H1 (cell line): ENCODE results near the gene MAPRE2. TPM values are rescaled to one million over a fixed set of nuclear protein-coding genes. Genes with fewer than 3 reads are reported as not detected.
A peak's percentile ranks its signal among the peaks of the same experiment; 100 is the strongest.

ENCODE experiments used
- CTCF ChIA-PET: fragments of 300-600 bp; sonication (Branson Sonifier 250); formaldehyde crosslinking; loops from one replicate; lab custom pipeline; 2021; ENCODE audit not compliant: partially characterized antibody; lab: Charles Lee
- POLR2A ChIA-PET: fragments of 300-600 bp; sonication (Branson Sonifier 250); formaldehyde crosslinking; loops from one replicate; lab custom pipeline; 2021; ENCODE audit warnings: inconsistent platforms; ENCODE audit not compliant: partially characterized antibody; lab: Charles Lee
- DNase-seq, 2 experiments: peaks; one replicate each; pipeline versions ENCODE4 v3.0.0 to v3.0.0-alpha.2; 2010 to 2022; ENCODE audit warnings: low spot score in 2 of 2, low read depth in 1 of 2, mixed read lengths in 1 of 2
- FAIRE-seq: peaks from 2 replicates; lab custom pipeline; 2011; peaks lifted over from hg19 to GRCh38; lab: Jason Lieb, UNC
- H2AFZ ChIP-seq: 2 replicates; pipeline ENCODE4 v1.8.1; 2012; ENCODE audit warnings: low read length, inconsistent platforms
- H2AK5ac ChIP-seq: 2 replicates; pipeline ENCODE4 v1.6.1; 2013; ENCODE audit warnings: low read depth, low read length
- H2BK120ac ChIP-seq: replicated peaks from 2 replicates; pipeline ENCODE3; 2013; ENCODE audit warnings: low read depth, low read length, inconsistent platforms
- H2BK12ac ChIP-seq: 2 replicates; pipeline ENCODE4 v1.6.1; 2013; ENCODE audit warnings: low read depth, low read length
- H2BK15ac ChIP-seq: 2 replicates; pipeline ENCODE4 v1.6.1; 2013; ENCODE audit warnings: low read length
- H2BK20ac ChIP-seq: 2 replicates; pipeline ENCODE4 v1.6.1; 2013; ENCODE audit warnings: low read length
- H2BK5ac ChIP-seq: 2 replicates; pipeline ENCODE4 v1.6.1; 2013; ENCODE audit warnings: low read depth, low read length
- H3K14ac ChIP-seq: 2 replicates; pipeline ENCODE4 v1.6.1; 2013; ENCODE audit warnings: inconsistent platforms; ENCODE audit not compliant: insufficient read length
- H3K18ac ChIP-seq: 2 replicates; pipeline ENCODE4 v1.6.1; 2013; ENCODE audit warnings: low read length; ENCODE audit errors: extremely low read depth
- H3K23ac ChIP-seq: 2 replicates; pipeline ENCODE4 v1.6.1; 2013; ENCODE audit warnings: inconsistent platforms; ENCODE audit not compliant: insufficient read length
- H3K23me2 ChIP-seq: 2 replicates; pipeline ENCODE4 v1.6.1; 2013; ENCODE audit warnings: low read depth, low read length
- H3K27ac ChIP-seq: 2 replicates; pipeline ENCODE4 v1.6.1; 2011; ENCODE audit warnings: low read depth, low read length, inconsistent platforms
- H3K27me3 ChIP-seq, 4 experiments: replicated peaks in 1 of 4; 1 replicate in 1 of 4; 2 replicates in 3 of 4; pipeline versions ENCODE4 v1.6.1 to v1.8.1; 2011 to 2013; ENCODE audit warnings: low read length in 3 of 4, mild to moderate bottlenecking in 3 of 4, inconsistent platforms in 2 of 4, mixed read lengths in 2 of 4, moderate library complexity in 1 of 4; ENCODE audit not compliant: control insufficient read depth in 3 of 4, insufficient read depth in 3 of 4; ENCODE audit errors: extremely low read depth in 1 of 4
- H3K36me3 ChIP-seq, 4 experiments: 2 replicates each; pipeline versions ENCODE4 v1.6.1 to v1.8.1; 2011 to 2013; ENCODE audit warnings: mild to moderate bottlenecking in 4 of 4, low read length in 3 of 4, moderate library complexity in 2 of 4, control low read depth in 1 of 4, inconsistent platforms in 1 of 4; ENCODE audit not compliant: insufficient read depth in 4 of 4, control insufficient read depth in 2 of 4
- H3K4ac ChIP-seq: replicated peaks from 2 replicates; pipeline ENCODE3; 2013; ENCODE audit warnings: low read length, low read depth, mixed read lengths, inconsistent platforms; ENCODE audit not compliant: insufficient read length
- H3K4me1 ChIP-seq, 4 experiments: replicated peaks in 1 of 4; 1 replicate in 1 of 4; 2 replicates in 3 of 4; pipeline versions ENCODE4 v1.6.1 to v1.8.1; 2011 to 2013; ENCODE audit warnings: low read length in 3 of 4, inconsistent platforms in 2 of 4, mixed read lengths in 1 of 4; ENCODE audit not compliant: insufficient read depth in 4 of 4, control insufficient read depth in 3 of 4
- H3K4me2 ChIP-seq, 2 experiments: 2 replicates each; pipeline versions ENCODE4 v1.6.1 to v1.8.1; 2011 to 2013; ENCODE audit warnings: low read depth in 2 of 2, low read length in 2 of 2, control low read depth in 1 of 2, inconsistent platforms in 1 of 2, mild to moderate bottlenecking in 1 of 2; ENCODE audit not compliant: insufficient read depth in 1 of 2
- H3K4me3 ChIP-seq, 4 experiments: fragments of 200-600, 300-600 bp in 1 of 4; sonication (generic), shearing (Covaris generic), sonication (Bioruptor Twin) in 1 of 4; 2 replicates each; pipeline versions ENCODE4 v1.5.1 to v1.8.1; 2011 to 2016; ENCODE audit warnings: low read length in 4 of 4, low read depth in 3 of 4, control low read depth in 2 of 4, inconsistent platforms in 2 of 4, mild to moderate bottlenecking in 2 of 4, mixed read lengths in 1 of 4, moderate library complexity in 1 of 4; ENCODE audit not compliant: insufficient read depth in 2 of 4; ENCODE audit errors: extremely low read depth in 1 of 4
- H3K56ac ChIP-seq: replicated peaks from 2 replicates; pipeline ENCODE3; 2013; ENCODE audit warnings: low read depth, mild to moderate bottlenecking, mixed read lengths, low read length, inconsistent platforms; ENCODE audit not compliant: insufficient read length
- H3K79me1 ChIP-seq: 2 replicates; pipeline ENCODE4 v1.6.1; 2013; ENCODE audit warnings: low read depth, low read length, control low read depth
- H3K79me2 ChIP-seq, 2 experiments: 2 replicates each; pipeline versions ENCODE4 v1.6.1 to v1.8.1; 2012 to 2013; ENCODE audit warnings: low read length in 2 of 2, mild to moderate bottlenecking in 2 of 2, inconsistent platforms in 1 of 2; ENCODE audit not compliant: insufficient read depth in 2 of 2, control insufficient read depth in 1 of 2
- H3K9ac ChIP-seq, 4 experiments: replicated peaks in 1 of 4; 1 replicate in 1 of 4; 2 replicates in 3 of 4; pipeline versions ENCODE4 v1.6.1 to v1.8.1; 2011 to 2013; ENCODE audit warnings: low read depth in 3 of 4, low read length in 3 of 4, control low read depth in 2 of 4, mild to moderate bottlenecking in 2 of 4, moderate library complexity in 2 of 4, inconsistent platforms in 1 of 4; ENCODE audit errors: extremely low read depth in 1 of 4
- H3K9me3 ChIP-seq, 2 experiments: 2 replicates each; pipeline versions ENCODE4 v1.6.1 to v1.8.1; 2012 to 2013; ENCODE audit warnings: mild to moderate bottlenecking in 2 of 2, moderate library complexity in 2 of 2, control low read depth in 1 of 2, inconsistent platforms in 1 of 2, low read depth in 1 of 2, low read length in 1 of 2, mixed read lengths in 1 of 2; ENCODE audit not compliant: insufficient read depth in 2 of 2
- H4K20me1 ChIP-seq, 2 experiments: replicated peaks in 1 of 2; 2 replicates each; pipeline versions ENCODE3 to v1.8.1; 2011 to 2013; ENCODE audit warnings: inconsistent platforms in 2 of 2, low read length in 2 of 2, mild to moderate bottlenecking in 1 of 2; ENCODE audit not compliant: insufficient read depth in 2 of 2, control insufficient read depth in 1 of 2
- H4K5ac ChIP-seq: 2 replicates; pipeline ENCODE4 v1.6.1; 2013; ENCODE audit warnings: low read length, low read depth, mixed read lengths, inconsistent platforms; ENCODE audit not compliant: insufficient read length
- H4K8ac ChIP-seq: 2 replicates; pipeline ENCODE4 v1.8.0; 2013; ENCODE audit warnings: mild to moderate bottlenecking, moderate library complexity, low read length, inconsistent platforms; ENCODE audit not compliant: insufficient read depth; ENCODE audit errors: extremely low read depth
- H4K91ac ChIP-seq: replicated peaks from 2 replicates; pipeline ENCODE3; 2013; ENCODE audit warnings: low read length, mixed read lengths, inconsistent platforms; ENCODE audit not compliant: insufficient read length
- BCL11A ChIP-seq, 2 experiments: IDR thresholded peaks; one replicate each; pipeline ENCODE4 v1.6.1; 2011; ENCODE audit warnings: low read depth in 2 of 2, low read length in 2 of 2, mild to moderate bottlenecking in 2 of 2
- EZH2 ChIP-seq: fragments of 200-600 bp; sonication (generic); IDR thresholded peaks from 2 replicates; pipeline ENCODE4 v1.7.1; 2012; ENCODE audit warnings: low read depth, mild to moderate bottlenecking, moderate library complexity, low read length, inconsistent platforms; ENCODE audit not compliant: severe bottlenecking
- HDAC6 ChIP-seq: IDR thresholded peaks from one replicate; pipeline ENCODE4 v1.7.1; 2012; ENCODE audit warnings: low read depth, mild to moderate bottlenecking, inconsistent platforms, low read length, moderate library complexity
- SIX5 ChIP-seq: IDR thresholded peaks from 2 replicates; pipeline ENCODE4 v1.6.1; 2011; ENCODE audit warnings: mild to moderate bottlenecking, low read depth, low read length
- TCF12 ChIP-seq: IDR thresholded peaks from 2 replicates; pipeline ENCODE4 v1.6.1; 2011; ENCODE audit warnings: low read depth, mild to moderate bottlenecking, low read length
- WGBS, 2 experiments: shearing (Covaris generic) in 1 of 2; methylation state at CpG; one replicate each; pipeline versions ENCODE4 v1.1.6 to v1.1.7; 2013 to 2015; ENCODE audit warnings: low lambda C conversion rate in 2 of 2, mixed read lengths in 2 of 2, inconsistent platforms in 1 of 2, low coverage in 1 of 2, missing lambda C conversion rate in 1 of 2; ENCODE audit not compliant: insufficient replicate concordance in 2 of 2, insufficient coverage in 1 of 2, insufficient read length in 1 of 2; ENCODE audit errors: extremely low coverage in 1 of 2, missing lambda C conversion rate in 1 of 2; 5-methylcytosine and 5-hydroxymethylcytosine counted together
- polyA plus RNA-seq, 7 experiments: library from polyadenylated mRNA; depleted of rRNA in 3 of 7; stranded (reverse) in 5 of 7; unstranded in 2 of 7; fragments of >200 nt in 5 of 7; fragments of 200-250 nt in 2 of 7; gene quantifications; 1 replicate in 5 of 7; 2 replicates in 1 of 7; 4 replicates in 1 of 7; pipeline versions ENCODE4 v1.2.1 to v1.2.3, GENCODE V29; 2011 to 2013; ENCODE audit warnings: missing spikeins in 2 of 7, mixed read lengths in 2 of 7
- total RNA-seq: library from RNA; stranded (reverse); fragmentation: NEBNext Ultra II Directional; extraction: Animal tissue kit (Norgen Biotek cat#: 25700); gene quantifications from 2 replicates; pipeline ENCODE4 v1.2.1, GENCODE V29; 2021

The MAPRE2 gene
- total and polyA plus RNA-seq, 2 of the 8 experiments (the other 6 are each of a cell fraction or from before 2014, with no cell fraction given) = 32.6 to 33.1 TPM

DNA sequence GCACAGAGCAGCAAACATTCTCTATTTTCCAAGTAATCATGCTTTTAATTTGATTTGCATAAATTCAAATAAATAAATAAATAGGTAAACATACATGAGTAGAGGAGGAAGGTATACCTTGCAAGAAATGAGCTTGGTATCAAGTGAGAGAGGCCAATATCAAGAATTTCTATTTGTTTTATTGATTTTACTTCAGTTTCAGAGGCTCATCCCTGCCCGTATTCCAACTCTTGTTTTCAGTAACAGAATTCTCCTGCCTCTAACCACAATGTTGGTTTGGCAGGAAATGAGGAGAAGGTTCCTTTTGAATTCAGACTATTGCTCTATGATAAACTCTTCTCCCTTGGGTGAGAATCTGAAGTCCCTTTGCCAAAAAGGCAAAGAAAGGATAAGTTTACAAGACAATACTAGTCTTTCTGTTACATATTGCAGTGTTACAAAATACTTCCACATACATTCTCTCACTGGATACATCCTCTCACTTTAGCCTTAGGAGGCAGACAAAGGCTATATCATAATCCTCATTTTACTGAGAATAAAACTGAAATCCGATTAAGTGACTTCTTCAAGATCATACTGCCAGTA lies 131.3 kb downstream of the MAPRE2 start:
- no peak overlapping the region for H3K18ac ChIP-seq
- H3K4me3 ChIP-seq = no peak overlapping the region
- H3K9me3 ChIP-seq = peaks cover 0 to 3% of the 10 kb centered on the region in 2 experiments; a peak in 2 of 4 replicates
- H3K4me1 ChIP-seq = peaks cover 0 to 7% (median 0%) of the 10 kb centered on the region in 4 experiments; a peak in 2 of 7 replicates
- H2AFZ ChIP-seq = peak overlapping the region; percentile 73; the same call in 1 of the 2 replicates
- no peaks in the 10 kb centered on the region for H3K23me2 ChIP-seq
- H4K8ac ChIP-seq = no peak overlapping the region
- H4K91ac ChIP-seq = no peak overlapping the region
- 0 out of 2 replicates have a peak overlapping the region, but pooled peaks have one; percentile 51 for H2BK20ac ChIP-seq
- no peak overlapping the region for H3K14ac ChIP-seq
- no peak overlapping the region for H3K23ac ChIP-seq
- no peak overlapping the region for H2BK120ac ChIP-seq
- WGBS, 2 experiments = 84% methylated on average over 2 of the region's 2 CpGs; no CpG with 5 or more reads in 1 of the 2 experiments
- H3K79me1 ChIP-seq = no peaks in the 10 kb centered on the region
- DNase-seq (no peak), FAIRE-seq (no peak)
- H3K79me2 ChIP-seq = no peaks in the 10 kb centered on the region
- H3K36me3 ChIP-seq = no peaks in the 10 kb centered on the region
- H4K20me1 ChIP-seq = no peaks in the 10 kb centered on the region
- H2BK12ac ChIP-seq = no peak overlapping the region
- no peak overlapping the region for H3K27ac ChIP-seq
- H2BK15ac ChIP-seq = no peak overlapping the region
- H2BK5ac ChIP-seq = no peak overlapping the region
- no peaks in the 10 kb centered on the region for H3K27me3 ChIP-seq
- no peak overlapping the region for H3K4me2 ChIP-seq
- ChIA-PET POLR2A (no interaction called here), CTCF (interaction anchor here (1.0 to 1.5 kb wide), 2 partner anchors 48 to 166 kb away, joined by 3 read pairs; no protein-coding TSS in a partner anchor)
- H4K5ac ChIP-seq = no peak overlapping the region
- H3K4ac ChIP-seq = no peak overlapping the region
- H3K9ac ChIP-seq = no peak overlapping the region
- H2AK5ac ChIP-seq = no peak overlapping the region
- no peak overlapping the region for H3K56ac ChIP-seq
- TF ChIP-seq TCF12 (no peak), HDAC6 (no peak), BCL11A (IDR thresholded peaks at IDR 0.05; ENCODE audit: low read depth in 2 of 2, low read length in 2 of 2) (no peak), EZH2 (no peak), SIX5 (no peak)
